ENCODE results near the gene NCOA3.

- TF ChIP-seq POLR2AphosphoS5 (IDR thresholded peaks at IDR 0.05; ENCODE audit: low read depth, low read length) = no peak
- TF ChIP-seq POLR2A (IDR thresholded peaks at IDR 0.05; ENCODE audit: low read depth, low read length) = no peak
- TF ChIP-seq TAF1 (IDR thresholded peaks at IDR 0.05; ENCODE audit: borderline replicate concordance, low read depth, low read length) = no peak
Measured at GRCh38 chr20:47583551-47583950, 81.9 kb downstream of the NCOA3 start.
